Progenitor cell of endocrine pancreas (in vitro differentiated cells): ENCODE results near the gene NFKBIE. TPM values are rescaled to one million over a fixed set of nuclear protein-coding genes. Genes with fewer than 3 reads are reported as not detected.

Experiments used
- DNase-seq: peaks from one replicate; pipeline ENCODE4 v3.0.0; 2021; ENCODE audit warnings: low spot score; ENCODE audit not compliant: unreplicated experiment
- H3K27ac Mint-ChIP-seq: 2 replicates; pipeline ENCODE4 v1.8.0; 2021; ENCODE audit warnings: mild to moderate bottlenecking, moderate library complexity, mixed read lengths
- H3K27me3 Mint-ChIP-seq: 2 replicates; pipeline ENCODE4 v1.8.0; 2021; ENCODE audit warnings: mixed read lengths
- H3K36me3 Mint-ChIP-seq: 2 replicates; pipeline ENCODE4 v1.8.0; 2022; ENCODE audit warnings: mixed read lengths; ENCODE audit not compliant: insufficient read depth
- H3K4me1 Mint-ChIP-seq: 2 replicates; pipeline ENCODE4 v1.8.0; 2021; ENCODE audit warnings: low read depth, mixed read lengths
- H3K4me3 Mint-ChIP-seq: 2 replicates; pipeline ENCODE4 v1.8.0; 2021; ENCODE audit warnings: low read depth, mild to moderate bottlenecking, moderate library complexity, mixed read lengths
- H3K9me3 Mint-ChIP-seq: 2 replicates; pipeline ENCODE4 v1.8.0; 2021; ENCODE audit warnings: low read depth, mixed read lengths
- total RNA-seq: library from RNA; stranded (reverse); gene quantifications from 2 replicates; pipeline ENCODE4 v1.2.1, GENCODE V29; 2021
- TF ChIP-seq, protein P1 (sequence below): fragments of 200-600 bp; sonication (generic); IDR thresholded peaks from one replicate; pipeline ENCODE4 v1.5.0; 2021; ENCODE audit warnings: antibody characterized with exemption, mild to moderate bottlenecking; ENCODE audit not compliant: unreplicated experiment

NFKBIE gene
- total RNA-seq, 1 donor from 2014 or later, result 7.1 TPM

GRCh38 chr6:44237813-44238433 lies 27.4 kb downstream of the NFKBIE start:
- peaks cover 10% of the 10 kb centered on the region for H3K4me1 Mint-ChIP-seq
- DNase-seq, result peak; percentile 73
- peaks cover under 1% of the 10 kb centered on the region for H3K36me3 Mint-ChIP-seq
- peak overlapping the region; percentile 81 for H3K4me3 Mint-ChIP-seq
- H3K27ac Mint-ChIP-seq, result peak overlapping the region; percentile 96
- no peaks in the 10 kb centered on the region for H3K9me3 Mint-ChIP-seq
- H3K27me3 Mint-ChIP-seq, result peaks cover 9% of the 10 kb centered on the region
- TF ChIP-seq, protein P1, sequence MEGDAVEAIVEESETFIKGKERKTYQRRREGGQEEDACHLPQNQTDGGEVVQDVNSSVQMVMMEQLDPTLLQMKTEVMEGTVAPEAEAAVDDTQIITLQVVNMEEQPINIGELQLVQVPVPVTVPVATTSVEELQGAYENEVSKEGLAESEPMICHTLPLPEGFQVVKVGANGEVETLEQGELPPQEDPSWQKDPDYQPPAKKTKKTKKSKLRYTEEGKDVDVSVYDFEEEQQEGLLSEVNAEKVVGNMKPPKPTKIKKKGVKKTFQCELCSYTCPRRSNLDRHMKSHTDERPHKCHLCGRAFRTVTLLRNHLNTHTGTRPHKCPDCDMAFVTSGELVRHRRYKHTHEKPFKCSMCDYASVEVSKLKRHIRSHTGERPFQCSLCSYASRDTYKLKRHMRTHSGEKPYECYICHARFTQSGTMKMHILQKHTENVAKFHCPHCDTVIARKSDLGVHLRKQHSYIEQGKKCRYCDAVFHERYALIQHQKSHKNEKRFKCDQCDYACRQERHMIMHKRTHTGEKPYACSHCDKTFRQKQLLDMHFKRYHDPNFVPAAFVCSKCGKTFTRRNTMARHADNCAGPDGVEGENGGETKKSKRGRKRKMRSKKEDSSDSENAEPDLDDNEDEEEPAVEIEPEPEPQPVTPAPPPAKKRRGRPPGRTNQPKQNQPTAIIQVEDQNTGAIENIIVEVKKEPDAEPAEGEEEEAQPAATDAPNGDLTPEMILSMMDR, result peak; percentile 99

DNA sequence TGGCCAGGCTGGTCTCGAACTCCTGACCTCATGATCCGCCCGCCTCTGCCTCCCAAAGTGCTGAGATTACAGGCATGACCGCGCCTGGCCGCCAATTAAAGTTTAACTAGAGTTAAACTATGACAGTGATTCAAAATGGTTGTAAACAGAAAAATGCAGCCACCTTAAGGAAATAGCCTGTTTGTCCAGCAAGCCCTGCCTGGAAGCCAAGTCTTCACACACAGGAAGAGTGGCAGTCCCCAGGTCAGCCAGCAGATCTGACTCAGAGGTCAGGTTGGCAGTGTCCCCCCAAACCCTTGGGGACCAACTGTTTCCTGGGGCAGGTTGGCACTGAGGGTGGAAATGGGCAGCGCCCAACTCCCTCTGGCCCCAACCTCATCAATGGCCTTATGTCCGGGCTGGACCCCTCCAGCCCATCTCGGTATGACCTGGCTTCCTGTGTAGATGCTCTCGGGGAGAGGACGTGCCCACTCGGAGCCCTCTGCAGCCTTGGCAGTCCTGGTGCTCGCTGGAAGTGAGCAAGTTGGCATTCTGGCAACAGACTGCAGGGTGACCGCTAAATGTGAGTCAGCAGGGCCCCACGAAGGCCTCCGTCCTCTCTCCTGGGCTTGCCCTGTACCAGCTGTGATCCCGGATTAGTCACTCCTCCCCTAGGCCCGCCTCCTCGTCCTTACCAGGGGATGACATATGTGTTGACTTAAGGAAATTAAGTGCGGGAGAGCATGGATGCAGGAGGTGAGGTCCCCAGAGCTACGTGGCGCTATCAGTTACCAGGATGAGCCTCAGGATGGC lies 28.1 kb downstream of the NFKBIE start:
- TF ChIP-seq, protein P1, result no peak
- Mint-ChIP-seq H3K9me3 (no peaks in the 10 kb centered on the region), H3K36me3 (peaks cover 4% of the 10 kb centered on the region), H3K27ac (peak overlapping the region; percentile 96), H3K4me1 (peaks cover 10% of the 10 kb centered on the region), H3K4me3 (peak overlapping the region; percentile 81), H3K27me3 (peaks cover 9% of the 10 kb centered on the region)
- peak; percentile 39 for DNase-seq

- TF ChIP-seq, protein P1, result no peak
- Mint-ChIP-seq H3K4me1 (peaks cover 10% of the 10 kb centered on the region), H3K9me3 (no peaks in the 10 kb centered on the region), H3K27me3 (peaks cover 9% of the 10 kb centered on the region), H3K36me3 (peaks cover 5% of the 10 kb centered on the region), H3K4me3 (no peak overlapping the region), H3K27ac (no peak overlapping the region)
- no peak for DNase-seq
Observed at GRCh38 chr6:44235891-44236516, 29.3 kb downstream of the NFKBIE start.

- TF ChIP-seq, protein P1, result no peak
- H3K27ac Mint-ChIP-seq, result peak overlapping the region; percentile 69
- H3K4me3 Mint-ChIP-seq, result no peak overlapping the region
- H3K27me3 Mint-ChIP-seq, result peaks cover 9% of the 10 kb centered on the region
- H3K36me3 Mint-ChIP-seq, result peaks cover 5% of the 10 kb centered on the region
- no peak for DNase-seq
- peaks cover 10% of the 10 kb centered on the region for H3K4me1 Mint-ChIP-seq
- H3K9me3 Mint-ChIP-seq, result no peaks in the 10 kb centered on the region
Observed at GRCh38 chr6:44235269-44235668, 30.1 kb downstream of the NFKBIE start.
